K562 (cell line): Measurements from ENCODE around the gene DHRS3. TPM values are rescaled to one million over a fixed set of nuclear protein-coding genes. Genes with fewer than 3 reads are reported as not detected.

Experiments
- BRD4 ChIP-seq: fragments of 200-600 bp; sonication (generic); IDR thresholded peaks from 2 replicates; pipeline ENCODE4 v1.6.1; 2017; ENCODE audit warnings: inconsistent platforms
- CEBPB ChIP-seq: fragments of 450-650 bp; IDR thresholded peaks from 2 replicates; pipeline ENCODE4 v1.6.1; 2016; ENCODE audit warnings: missing genetic modification characterization, missing compliant biosample characterization
- EHMT2 ChIP-seq: fragments of 450-650 bp; IDR thresholded peaks from 2 replicates; pipeline ENCODE4 v1.6.1; 2018; ENCODE audit warnings: antibody characterized with exemption
- ELF4 ChIP-seq: fragments of 450-650 bp; formaldehyde crosslinking; IDR thresholded peaks from 2 replicates; pipeline ENCODE4 v1.4.0; 2022; ENCODE audit warnings: missing genetic modification characterization
- LARP7 ChIP-seq: fragments of 450-650 bp; IDR thresholded peaks from 2 replicates; pipeline ENCODE4 v1.6.1; 2016
- OTX1 ChIP-seq: fragments of 450-650 bp; formaldehyde crosslinking; IDR thresholded peaks from 2 replicates; pipeline ENCODE4 v1.4.0; 2022; ENCODE audit warnings: mild to moderate bottlenecking
- SMAD4 ChIP-seq: fragments of 250-450 bp; sonication (Bioruptor Pico); conservative IDR thresholded peaks from 2 replicates; pipeline ENCODE4 v1.8.0; 2021; ENCODE audit warnings: inconsistent platforms, mild to moderate bottlenecking, moderate library complexity
- TRIM24 ChIP-seq, 2 experiments: fragments of 450-650 bp; IDR thresholded peaks; 2 replicates each; pipeline ENCODE4 v1.6.1; 2016
- ZBTB7A ChIP-seq: IDR thresholded peaks from 2 replicates; pipeline ENCODE4 v1.6.1; 2011; ENCODE audit warnings: low read depth, mild to moderate bottlenecking, low read length, moderate library complexity, borderline replicate concordance; ENCODE audit not compliant: control insufficient read depth
- ZC3H8 ChIP-seq: fragments of 450-650 bp; IDR thresholded peaks from 2 replicates; pipeline ENCODE4 v1.6.1; 2017
- ZFX ChIP-seq: sonication (generic); formaldehyde crosslinking; IDR thresholded peaks from 2 replicates; pipeline ENCODE4 v1.8.0; 2022; ENCODE audit warnings: mild to moderate bottlenecking, missing genetic modification reagents, moderate library complexity
- ZNF316 ChIP-seq: fragments of 450-650 bp; IDR thresholded peaks from 2 replicates; pipeline ENCODE4 v1.6.1; 2016
- polyA plus RNA-seq, 8 experiments: library from polyadenylated mRNA; depleted of rRNA in 4 of 8; stranded (reverse) in 5 of 8; unstranded in 3 of 8; fragments of >200 nt; fragmentation: Nextera tagmentation in 2 of 8; fragmentation: Illumina TruSeq in 1 of 8; extraction: Ambion mirVana in 2 of 8; extraction: Trizol in 1 of 8; gene quantifications; 2 replicates each; pipeline versions ENCODE4 v1.2.1 to v1.2.3, GENCODE V29; 2011 to 2014; ENCODE audit warnings: inconsistent platforms in 1 of 8, missing spikeins in 1 of 8
- total RNA-seq, 7 experiments: library from RNA; depleted of rRNA in 6 of 7; stranded (reverse); fragments of >200 nt in 6 of 7; fragmentation: Illumina TruSeq in 2 of 7; extraction: Trizol in 2 of 7; gene quantifications; 2 replicates each; pipeline versions ENCODE4 v1.2.1 to v1.2.3, GENCODE V29; 2011 to 2021; ENCODE audit warnings: low replicate concordance in 1 of 7
- TF ChIP-seq, protein P1 (sequence below): fragments of 450-650 bp; formaldehyde crosslinking; conservative IDR thresholded peaks from 2 replicates; pipeline ENCODE4 v1.4.0; 2022; ENCODE audit warnings: mild to moderate bottlenecking, missing genetic modification characterization
- TF ChIP-seq, protein P2 (sequence below): fragments of 450-650 bp; IDR thresholded peaks from 2 replicates; pipeline ENCODE4 v1.6.1; 2017; ENCODE audit warnings: antibody characterized with exemption, mild to moderate bottlenecking
- TF ChIP-seq, protein P3 (sequence below): fragments of 450-650 bp; formaldehyde crosslinking; IDR thresholded peaks from 2 replicates; pipeline ENCODE4 v1.4.0; 2022; ENCODE audit warnings: missing genetic modification characterization
- TF ChIP-seq, protein P4 (sequence below): sonication (generic); formaldehyde crosslinking; IDR thresholded peaks from 2 replicates; pipeline ENCODE4 v1.8.0; 2022; ENCODE audit warnings: missing genetic modification reagents, mild to moderate bottlenecking, moderate library complexity, borderline replicate concordance

The DHRS3 gene
- total and polyA plus RNA-seq, 9 of the 15 experiments (the other 6 are each of a cell fraction or from before 2014, with no cell fraction given), result 21.0 to 116 (median 58.7) TPM

DNA sequence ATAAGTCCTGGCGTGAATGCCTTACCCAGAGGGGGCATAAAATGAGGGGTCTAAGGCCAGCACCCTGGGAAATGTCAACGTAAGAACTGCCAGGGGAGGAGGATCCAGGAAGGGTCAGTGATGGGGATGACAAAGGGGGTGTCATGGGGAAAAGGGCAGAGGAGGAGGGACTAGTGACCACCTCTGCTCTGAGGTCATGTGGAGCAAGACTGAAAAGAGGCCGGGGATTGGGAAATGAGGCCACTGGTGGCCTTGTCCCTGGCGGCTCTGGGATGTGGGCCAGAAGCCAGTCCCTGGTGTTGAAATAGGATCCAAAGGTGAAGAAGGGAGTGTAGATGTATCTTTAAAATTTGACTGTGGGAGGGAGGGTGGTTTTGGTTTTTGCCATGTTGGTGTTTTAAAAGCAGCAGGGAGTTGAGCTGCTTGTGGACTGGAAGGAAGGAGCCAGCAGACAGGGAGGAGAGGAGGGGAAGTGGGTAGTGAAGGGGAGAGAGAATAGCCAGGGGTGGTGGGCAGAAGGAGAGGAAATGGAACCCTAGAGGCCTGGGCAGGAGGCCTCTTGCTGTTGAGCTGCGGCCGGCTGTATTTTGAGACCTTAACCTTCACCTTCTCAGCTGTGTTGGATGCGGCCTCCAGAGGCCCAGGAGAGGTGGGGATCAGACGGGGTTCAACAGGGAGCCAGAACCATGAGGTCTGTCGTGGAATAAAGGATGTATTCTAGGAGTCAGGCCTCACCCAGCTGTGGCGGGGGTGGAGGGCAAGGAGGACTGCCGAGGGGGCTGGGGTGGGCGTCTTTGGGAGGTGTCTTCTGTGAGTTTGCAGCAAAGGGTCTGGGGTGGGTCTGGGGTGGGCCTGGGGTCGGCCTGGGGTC, 92.5 kb downstream of the DHRS3 start (continued):
- TF ChIP-seq SMAD4 (0 out of 2 replicates have a peak, but pooled peaks have one; percentile 10), EHMT2 (peak; percentile 51; the same call in 1 of the 2 replicates), ELF4 (CRISPR knock-in tag) (peak; percentile 74; the same call in 1 of the 2 replicates), ZC3H8 (0 out of 2 replicates have a peak, but pooled peaks have one; percentile 32), BRD4 (no peak), OTX1 (CRISPR knock-in tag) (peak; percentile 60; the same call in 1 of the 2 replicates), TRIM24 (IDR thresholded peaks at IDR 0.05) (0 out of 4 replicates have a peak, but pooled peaks of 1 of the 2 experiments have one; percentile 21), ZFX (CRISPR knock-in tag) (0 out of 2 replicates have a peak, but pooled peaks have one; percentile 12), ZNF316 (peak; percentile 26; the same call in 1 of the 2 replicates), CEBPB (peak; percentile 75; the same call in 1 of the 2 replicates), LARP7 (peak; percentile 85; the same call in 1 of the 2 replicates), ZBTB7A (0 out of 2 replicates have a peak, but pooled peaks have one; percentile 46)
- TF ChIP-seq, protein P1, sequence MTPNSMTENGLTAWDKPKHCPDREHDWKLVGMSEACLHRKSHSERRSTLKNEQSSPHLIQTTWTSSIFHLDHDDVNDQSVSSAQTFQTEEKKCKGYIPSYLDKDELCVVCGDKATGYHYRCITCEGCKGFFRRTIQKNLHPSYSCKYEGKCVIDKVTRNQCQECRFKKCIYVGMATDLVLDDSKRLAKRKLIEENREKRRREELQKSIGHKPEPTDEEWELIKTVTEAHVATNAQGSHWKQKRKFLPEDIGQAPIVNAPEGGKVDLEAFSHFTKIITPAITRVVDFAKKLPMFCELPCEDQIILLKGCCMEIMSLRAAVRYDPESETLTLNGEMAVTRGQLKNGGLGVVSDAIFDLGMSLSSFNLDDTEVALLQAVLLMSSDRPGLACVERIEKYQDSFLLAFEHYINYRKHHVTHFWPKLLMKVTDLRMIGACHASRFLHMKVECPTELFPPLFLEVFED (CRISPR knock-in tag), result peak; percentile 67; the same call in 1 of the 2 replicates
- TF ChIP-seq, protein P2, sequence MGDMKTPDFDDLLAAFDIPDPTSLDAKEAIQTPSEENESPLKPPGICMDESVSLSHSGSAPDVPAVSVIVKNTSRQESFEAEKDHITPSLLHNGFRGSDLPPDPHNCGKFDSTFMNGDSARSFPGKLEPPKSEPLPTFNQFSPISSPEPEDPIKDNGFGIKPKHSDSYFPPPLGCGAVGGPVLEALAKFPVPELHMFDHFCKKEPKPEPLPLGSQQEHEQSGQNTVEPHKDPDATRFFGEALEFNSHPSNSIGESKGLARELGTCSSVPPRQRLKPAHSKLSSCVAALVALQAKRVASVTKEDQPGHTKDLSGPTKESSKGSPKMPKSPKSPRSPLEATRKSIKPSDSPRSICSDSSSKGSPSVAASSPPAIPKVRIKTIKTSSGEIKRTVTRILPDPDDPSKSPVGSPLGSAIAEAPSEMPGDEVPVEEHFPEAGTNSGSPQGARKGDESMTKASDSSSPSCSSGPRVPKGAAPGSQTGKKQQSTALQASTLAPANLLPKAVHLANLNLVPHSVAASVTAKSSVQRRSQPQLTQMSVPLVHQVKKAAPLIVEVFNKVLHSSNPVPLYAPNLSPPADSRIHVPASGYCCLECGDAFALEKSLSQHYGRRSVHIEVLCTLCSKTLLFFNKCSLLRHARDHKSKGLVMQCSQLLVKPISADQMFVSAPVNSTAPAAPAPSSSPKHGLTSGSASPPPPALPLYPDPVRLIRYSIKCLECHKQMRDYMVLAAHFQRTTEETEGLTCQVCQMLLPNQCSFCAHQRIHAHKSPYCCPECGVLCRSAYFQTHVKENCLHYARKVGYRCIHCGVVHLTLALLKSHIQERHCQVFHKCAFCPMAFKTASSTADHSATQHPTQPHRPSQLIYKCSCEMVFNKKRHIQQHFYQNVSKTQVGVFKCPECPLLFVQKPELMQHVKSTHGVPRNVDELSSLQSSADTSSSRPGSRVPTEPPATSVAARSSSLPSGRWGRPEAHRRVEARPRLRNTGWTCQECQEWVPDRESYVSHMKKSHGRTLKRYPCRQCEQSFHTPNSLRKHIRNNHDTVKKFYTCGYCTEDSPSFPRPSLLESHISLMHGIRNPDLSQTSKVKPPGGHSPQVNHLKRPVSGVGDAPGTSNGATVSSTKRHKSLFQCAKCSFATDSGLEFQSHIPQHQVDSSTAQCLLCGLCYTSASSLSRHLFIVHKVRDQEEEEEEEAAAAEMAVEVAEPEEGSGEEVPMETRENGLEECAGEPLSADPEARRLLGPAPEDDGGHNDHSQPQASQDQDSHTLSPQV, result peak; percentile 70
- TF ChIP-seq, protein P3, sequence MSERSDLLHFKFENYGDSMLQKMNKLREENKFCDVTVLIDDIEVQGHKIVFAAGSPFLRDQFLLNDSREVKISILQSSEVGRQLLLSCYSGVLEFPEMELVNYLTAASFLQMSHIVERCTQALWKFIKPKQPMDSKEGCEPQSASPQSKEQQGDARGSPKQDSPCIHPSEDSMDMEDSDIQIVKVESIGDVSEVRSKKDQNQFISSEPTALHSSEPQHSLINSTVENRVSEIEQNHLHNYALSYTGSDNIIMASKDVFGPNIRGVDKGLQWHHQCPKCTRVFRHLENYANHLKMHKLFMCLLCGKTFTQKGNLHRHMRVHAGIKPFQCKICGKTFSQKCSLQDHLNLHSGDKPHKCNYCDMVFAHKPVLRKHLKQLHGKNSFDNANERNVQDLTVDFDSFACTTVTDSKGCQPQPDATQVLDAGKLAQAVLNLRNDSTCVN, result peak; percentile 56; the same call in 1 of the 2 replicates
- TF ChIP-seq, protein P4, sequence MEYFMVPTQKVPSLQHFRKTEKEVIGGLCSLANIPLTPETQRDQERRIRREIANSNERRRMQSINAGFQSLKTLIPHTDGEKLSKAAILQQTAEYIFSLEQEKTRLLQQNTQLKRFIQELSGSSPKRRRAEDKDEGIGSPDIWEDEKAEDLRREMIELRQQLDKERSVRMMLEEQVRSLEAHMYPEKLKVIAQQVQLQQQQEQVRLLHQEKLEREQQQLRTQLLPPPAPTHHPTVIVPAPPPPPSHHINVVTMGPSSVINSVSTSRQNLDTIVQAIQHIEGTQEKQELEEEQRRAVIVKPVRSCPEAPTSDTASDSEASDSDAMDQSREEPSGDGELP (CRISPR knock-in tag), result no peak
